NCI-H2227 (cell line): ENCODE data around the gene SLC13A3.
A peak's percentile ranks its signal among the peaks of the same experiment; 100 is the strongest.

Experiments
- DNase-seq: peaks from one replicate; lab custom pipeline; 2025; ENCODE audit not compliant: unreplicated experiment; lab: John Stamatoyannopoulos, UW

The SLC13A3 gene

GRCh38 chr20:46651091-46651962, at the start of gene SLC13A3:
Gene SLC13A3, minus strand, starts transcription at chr20:46651459. Its CDS starts 38 bp downstream, at chr20:46651421.
- DNase-seq = peak; percentile 63

GRCh38 chr20:46701057-46701456, 49.8 kb upstream of the SLC13A3 start:
- no peak for DNase-seq

DNA sequence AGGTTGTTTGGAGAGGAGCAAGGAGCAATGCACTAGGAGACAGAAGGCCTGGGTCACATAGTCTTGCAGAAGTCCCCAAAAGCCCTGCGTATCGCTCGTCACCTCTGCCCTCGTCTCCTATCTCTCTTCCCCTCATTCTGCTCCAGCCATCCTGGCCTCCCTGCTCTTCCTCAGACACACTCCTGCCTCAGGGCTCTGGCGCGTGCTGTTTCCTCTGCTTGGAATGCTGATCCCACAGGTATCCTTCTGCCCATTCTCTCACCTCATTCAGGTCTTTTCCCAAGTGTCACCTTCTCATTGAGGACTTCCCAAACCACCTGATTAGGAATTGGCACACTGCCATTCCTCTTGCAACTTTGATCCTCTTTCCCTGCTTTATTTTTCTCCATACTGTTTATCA, 49.2 kb upstream of the SLC13A3 start:
- no peak for DNase-seq

GRCh38 chr20:46699651-46700359, 48.5 kb upstream of the SLC13A3 start:
- no peak for DNase-seq

DNA sequence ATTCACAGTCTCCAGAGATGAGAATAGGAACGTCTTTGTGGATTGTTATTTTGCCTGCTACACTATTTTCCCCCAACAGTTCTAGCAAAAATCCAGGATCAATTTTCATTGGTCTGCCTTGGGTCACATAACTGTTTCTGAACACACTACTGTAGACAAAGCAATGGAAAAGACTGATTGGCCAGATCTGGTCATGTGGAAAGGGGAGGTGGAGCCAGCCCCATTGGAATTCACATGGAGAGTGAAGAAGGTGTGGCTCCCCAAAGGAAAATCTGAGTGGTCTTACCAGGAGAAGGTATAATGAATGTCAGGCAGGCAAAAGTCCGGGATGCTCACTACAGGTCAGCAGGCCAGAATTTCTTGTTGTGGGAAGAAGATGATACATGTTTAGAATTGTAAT, 47.5 kb upstream of the SLC13A3 start:
- no peak for DNase-seq

GRCh38 chr20:46696791-46697279, 45.6 kb upstream of the SLC13A3 start:
- DNase-seq = no peak

DNA sequence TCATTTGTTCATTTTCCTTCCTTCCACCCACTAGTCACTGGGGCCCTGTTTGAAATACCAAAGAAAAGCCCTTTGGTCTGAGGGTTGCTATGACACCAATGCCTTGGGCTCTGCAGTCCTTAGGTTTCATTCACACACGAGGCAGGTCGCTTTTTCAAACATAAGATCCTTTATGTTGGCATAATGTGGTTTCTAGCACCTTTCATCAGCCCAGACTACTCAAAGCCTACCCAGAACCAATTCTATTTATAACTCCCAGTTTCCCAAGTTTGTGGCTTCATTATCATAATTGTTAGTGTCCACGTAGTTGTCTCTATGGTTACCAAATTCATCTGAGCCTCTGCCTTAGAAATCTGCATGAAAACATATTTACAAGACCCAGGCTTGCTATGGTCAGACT, 44.6 kb upstream of the SLC13A3 start:
- peak; percentile 48 for DNase-seq

DNA sequence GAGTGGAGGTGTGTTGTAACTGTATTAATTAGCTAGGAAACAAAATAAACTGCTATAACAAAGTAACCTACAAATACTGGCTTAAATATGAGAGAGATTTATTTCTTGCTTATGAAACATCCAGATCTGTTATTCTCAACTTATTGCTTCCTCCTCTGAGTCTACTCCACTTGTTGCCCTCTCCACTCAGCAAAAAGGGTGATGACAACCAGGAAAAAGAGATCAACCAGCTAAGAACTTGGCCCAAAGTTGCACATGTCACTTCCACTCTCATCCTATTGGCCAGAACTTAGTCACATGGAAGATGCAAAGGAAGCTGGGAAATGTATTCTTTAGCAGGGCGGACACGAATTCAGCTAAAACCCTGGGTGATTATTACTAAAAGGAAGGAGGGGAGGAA, 43.2 kb upstream of the SLC13A3 start:
- no peak for DNase-seq

DNA sequence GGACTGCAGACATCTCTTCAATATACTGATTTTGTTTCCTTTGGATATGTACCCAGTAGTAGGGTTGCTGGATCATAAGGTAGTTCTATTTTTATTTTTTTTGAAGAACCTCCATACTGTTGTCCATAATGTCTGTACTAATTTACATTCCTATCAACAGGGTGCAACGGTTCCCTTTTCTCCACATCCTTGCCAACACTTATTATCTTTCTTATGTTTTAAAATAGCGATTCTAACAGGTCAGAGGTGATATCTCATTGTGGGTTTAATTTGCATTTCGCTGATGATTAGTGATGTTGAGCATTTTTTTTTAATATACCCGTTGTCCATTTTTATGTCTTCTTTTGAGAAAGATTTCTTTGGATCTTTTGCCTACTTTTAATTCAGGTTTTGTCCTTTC, 39.9 kb upstream of the SLC13A3 start:
- no peak for DNase-seq

DNA sequence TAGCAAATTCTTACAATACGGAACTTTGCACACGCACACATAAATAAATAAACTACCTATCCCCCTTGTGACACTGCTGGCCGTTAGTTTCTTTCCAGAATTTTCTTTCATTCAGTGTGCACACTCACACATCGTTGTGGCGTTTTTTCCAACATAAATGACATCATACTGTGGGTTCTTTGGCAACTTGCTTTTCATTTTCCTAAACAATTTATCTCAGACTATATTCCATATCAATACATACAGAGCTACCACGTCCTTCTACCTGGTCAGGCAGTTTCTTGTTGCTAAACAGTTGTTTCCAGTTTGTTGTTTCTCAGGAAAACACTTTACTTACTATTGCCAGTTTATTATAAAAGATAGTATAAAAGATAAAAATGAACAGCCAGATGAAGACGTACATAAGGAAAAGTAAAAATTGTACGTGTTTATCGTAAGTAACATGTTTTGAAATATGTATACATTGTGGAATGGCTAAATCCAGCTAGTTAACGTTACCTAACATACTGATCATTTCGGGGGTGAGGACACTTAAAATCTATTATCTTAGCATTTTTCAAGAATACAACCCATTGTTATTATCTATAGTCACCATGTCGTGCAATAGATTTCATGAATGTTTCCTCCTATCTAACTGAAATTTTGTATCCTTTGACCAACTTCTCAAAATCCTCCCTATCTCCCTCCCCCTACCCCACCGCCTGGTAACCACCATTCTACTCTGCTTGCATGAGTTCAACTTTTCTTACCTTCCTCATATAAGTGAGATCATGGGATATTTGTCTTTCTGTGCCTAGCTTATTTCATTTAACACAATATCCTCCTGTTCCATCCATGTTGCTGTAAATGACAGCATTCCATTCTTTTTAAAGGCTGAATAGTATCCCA, 39.2 kb upstream of the SLC13A3 start:
- DNase-seq = no peak

DNA sequence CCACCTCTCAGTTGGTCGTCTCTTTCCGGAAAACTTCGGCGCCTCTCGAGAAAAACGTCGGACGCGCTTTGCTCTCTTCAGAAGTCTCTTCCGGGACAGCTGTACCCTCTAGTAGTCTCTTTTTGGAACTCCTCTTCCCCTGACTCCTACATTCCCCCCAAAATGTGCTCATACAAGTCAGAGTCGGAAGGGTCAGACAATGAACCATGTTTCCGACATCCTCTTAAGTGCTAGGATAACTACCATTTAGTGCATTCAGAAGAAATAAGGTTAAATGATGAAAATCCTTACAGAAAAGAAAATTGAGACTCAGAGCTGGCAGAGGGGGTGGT, 38.5 kb upstream of the SLC13A3 start:
- DNase-seq = no peak

DNA sequence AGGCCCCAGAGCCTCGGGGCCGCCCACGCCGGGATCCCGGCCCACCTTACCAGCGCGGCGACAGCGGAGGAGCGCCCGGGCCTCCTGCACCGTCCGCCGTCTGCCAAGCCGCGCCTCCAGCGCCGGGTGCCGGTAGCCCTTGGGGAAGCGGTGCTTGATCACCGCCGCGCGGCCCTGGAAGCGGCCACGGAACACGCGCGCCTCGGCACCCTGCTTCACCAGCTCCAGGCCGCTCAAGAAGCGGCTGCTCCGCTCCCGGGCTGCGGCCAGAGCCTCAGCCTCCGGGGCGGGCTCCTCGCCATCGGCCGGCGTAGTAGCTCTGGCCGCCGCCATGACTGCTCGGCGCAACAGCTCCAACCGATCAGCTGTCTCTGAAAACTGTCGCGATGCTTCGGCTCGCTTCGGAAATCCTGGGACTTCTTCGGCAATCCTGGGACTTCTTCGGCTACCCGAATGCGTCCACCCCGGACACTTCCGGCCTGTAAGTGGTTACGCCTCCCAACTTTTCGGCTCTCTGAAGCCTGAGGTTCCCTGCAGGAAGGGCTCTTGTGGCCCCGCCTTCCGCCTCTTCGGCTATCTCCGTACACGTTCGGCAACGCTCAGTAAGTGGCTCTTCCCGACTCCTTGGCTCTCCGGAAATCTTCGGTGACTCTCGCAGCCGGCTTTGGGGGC, 38.0 kb upstream of the SLC13A3 start, which contains the start of gene TP53RK:
TP53RK (minus strand) TSS at position 363 of the 672 bp plus-strand sequence; CDS start at position 333, 30 bp downstream.
- peak; percentile 100 for DNase-seq

DNA sequence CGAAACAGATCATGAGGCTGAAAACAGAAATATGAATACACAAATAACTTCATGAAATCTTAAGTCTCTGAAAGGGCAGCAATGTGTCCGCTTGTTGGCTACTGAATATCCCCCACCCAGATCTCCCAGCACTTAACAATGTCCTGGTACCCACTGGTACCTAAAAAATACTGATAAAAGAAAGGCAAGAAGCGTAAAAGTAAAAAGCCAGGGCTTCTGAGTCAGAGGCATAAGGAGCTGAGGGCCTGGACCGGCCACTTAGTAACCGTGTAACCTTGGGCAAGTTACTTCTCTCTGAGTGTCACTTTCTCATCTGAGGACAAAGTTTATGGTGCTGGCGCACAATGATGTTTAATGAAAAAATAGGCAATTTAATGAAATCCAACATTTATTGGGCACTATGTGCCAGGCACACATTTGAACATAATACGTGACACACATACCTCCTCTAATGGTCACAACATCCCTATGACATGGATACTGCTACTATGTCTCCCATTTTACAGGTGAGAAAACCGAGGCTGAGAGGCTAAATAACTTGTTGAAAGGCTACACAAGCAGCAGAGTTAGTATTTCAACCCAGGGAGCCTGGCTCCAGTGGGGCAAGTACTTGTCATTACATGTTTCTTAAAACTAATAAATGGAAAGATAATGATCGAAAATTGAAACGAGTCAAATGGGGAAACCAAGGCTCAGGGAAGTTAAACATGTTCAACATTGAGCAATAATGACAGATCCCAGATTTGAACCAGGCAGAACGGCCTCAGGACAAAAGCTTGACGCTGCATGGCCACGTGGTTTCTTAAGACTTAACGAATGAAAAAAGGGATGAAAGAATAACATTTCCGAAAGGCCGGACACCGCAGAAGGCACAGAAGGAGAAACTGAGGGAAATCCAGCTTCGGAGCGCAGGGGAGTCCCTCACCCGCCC, 37.2 kb upstream of the SLC13A3 start:
- DNase-seq = no peak

- no peak for DNase-seq
Observed at GRCh38 chr20:46683939-46684750, 32.9 kb upstream of the SLC13A3 start.

- DNase-seq = no peak
Observed at GRCh38 chr20:46683668-46683938, 32.3 kb upstream of the SLC13A3 start.

GRCh38 chr20:46683011-46683667, 31.9 kb upstream of the SLC13A3 start:
- no peak for DNase-seq

GRCh38 chr20:46682063-46682821, 31.0 kb upstream of the SLC13A3 start:
- DNase-seq = no peak
